ENCODE results near the gene CERS1.

The CERS1 gene

DNA sequence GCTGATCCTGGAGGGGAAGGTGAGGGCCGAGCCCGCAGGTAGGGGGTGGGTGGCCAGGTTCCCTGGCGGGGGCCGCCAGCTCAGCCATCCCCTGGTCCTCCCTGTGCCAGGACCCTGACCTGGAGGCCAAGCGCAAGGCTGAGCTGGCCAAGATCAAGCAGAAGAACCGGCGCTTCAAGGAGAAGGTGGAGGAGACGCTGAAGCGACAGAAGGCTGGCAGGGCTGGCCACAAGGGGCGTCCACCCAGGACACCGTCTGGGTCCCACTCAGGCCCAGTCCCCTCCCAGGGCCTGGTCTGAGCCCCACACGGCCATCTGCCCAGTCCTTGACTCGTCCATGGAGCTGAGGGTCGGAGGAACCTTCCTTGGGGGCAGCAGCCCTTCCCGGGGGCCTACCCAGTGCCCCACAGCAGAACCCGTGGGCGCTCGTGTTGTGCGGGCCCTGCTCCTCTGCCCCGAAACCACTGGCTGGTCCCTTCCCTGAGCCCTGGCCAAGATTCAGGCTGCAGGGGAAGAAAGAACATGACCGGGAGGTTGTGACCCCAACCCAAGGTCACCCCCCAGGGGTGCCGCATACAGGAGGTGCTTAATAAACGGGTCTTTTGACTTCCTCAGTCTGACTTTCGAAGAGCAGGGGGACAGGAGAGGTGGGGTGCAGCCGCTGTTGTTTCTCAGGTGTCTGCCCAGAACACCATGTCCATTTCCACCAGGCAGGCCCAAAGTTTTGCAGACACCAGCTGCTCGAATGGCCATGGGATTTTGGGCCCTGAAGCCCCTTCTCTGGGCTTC lies 32.3 kb upstream of the CERS1 start:
- FAIRE-seq (no peak), DNase-seq (ENCODE audit: insufficient read length, low spot score) (no peak)
- TF ChIP-seq, protein P1, sequence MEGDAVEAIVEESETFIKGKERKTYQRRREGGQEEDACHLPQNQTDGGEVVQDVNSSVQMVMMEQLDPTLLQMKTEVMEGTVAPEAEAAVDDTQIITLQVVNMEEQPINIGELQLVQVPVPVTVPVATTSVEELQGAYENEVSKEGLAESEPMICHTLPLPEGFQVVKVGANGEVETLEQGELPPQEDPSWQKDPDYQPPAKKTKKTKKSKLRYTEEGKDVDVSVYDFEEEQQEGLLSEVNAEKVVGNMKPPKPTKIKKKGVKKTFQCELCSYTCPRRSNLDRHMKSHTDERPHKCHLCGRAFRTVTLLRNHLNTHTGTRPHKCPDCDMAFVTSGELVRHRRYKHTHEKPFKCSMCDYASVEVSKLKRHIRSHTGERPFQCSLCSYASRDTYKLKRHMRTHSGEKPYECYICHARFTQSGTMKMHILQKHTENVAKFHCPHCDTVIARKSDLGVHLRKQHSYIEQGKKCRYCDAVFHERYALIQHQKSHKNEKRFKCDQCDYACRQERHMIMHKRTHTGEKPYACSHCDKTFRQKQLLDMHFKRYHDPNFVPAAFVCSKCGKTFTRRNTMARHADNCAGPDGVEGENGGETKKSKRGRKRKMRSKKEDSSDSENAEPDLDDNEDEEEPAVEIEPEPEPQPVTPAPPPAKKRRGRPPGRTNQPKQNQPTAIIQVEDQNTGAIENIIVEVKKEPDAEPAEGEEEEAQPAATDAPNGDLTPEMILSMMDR (IDR thresholded peaks at IDR 0.05; ENCODE audit: insufficient read depth, missing control alignments) = no peak

DNA sequence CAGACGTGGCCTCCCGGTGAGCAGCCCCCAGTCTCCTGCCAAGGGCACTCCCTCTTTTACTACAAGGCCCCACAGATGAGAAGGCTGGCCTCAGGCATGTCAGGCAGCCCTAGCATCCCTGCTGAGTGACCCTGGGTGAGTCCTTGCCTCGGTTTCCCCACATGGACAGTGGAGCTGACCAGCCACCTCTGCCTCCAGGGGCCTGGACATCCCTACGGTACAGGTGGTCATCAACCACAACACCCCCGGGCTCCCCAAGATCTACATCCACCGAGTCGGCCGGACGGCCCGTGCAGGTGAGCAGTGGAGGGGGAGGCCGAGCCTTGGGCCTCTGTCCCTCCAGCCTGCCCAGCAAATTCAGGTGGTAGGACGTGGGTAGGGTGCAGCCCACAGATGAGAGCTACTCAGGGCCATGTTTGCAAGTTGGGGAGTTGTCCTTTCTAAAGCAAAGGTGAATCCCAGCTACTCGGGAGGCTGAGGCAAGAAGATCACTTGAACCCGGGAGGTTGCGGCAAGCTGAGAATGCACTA lies 28.8 kb upstream of the CERS1 start:
- FAIRE-seq = no peak
- TF ChIP-seq, protein P1 (IDR thresholded peaks at IDR 0.05; ENCODE audit: insufficient read depth, missing control alignments) = no peak
- DNase-seq (ENCODE audit: insufficient read length, low spot score) = no peak

DNA sequence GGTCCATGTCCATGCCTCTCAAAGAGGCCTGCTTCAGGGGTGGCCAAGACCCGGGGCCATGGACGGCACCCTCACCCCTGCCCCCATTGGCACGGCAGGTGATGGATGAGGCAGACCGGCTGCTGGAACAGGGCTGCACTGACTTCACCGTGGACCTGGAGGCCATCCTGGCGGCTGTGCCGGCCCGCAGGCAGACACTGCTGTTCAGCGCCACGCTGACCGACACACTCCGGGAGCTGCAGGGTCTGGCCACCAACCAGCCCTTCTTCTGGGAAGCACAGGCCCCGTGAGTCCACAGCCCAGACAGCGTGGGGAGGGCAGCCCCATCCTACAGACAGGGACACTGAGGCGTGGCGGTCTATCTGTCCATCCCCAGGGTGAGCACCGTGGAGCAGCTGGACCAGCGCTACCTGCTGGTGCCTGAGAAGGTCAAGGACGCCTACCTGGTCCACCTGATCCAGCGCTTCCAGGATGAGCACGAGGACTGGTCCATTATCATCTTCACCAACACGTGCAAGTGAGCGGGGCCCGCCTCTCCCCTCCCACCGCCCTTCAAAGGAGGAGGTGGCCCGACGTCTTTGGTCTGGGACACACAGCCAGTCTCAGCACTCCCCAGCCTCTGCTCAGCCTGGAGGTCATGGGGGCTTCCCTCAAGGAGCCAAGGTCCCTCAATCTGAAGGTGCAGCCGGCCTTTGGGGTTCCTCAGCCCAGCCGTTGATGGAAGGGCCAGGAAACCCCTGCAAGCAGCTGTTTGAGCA lies 26.4 kb upstream of the CERS1 start:
- no peak for DNase-seq (ENCODE audit: insufficient read length, low spot score)
- FAIRE-seq = no peak
- TF ChIP-seq, protein P1 (IDR thresholded peaks at IDR 0.05; ENCODE audit: insufficient read depth, missing control alignments) = no peak

DNA sequence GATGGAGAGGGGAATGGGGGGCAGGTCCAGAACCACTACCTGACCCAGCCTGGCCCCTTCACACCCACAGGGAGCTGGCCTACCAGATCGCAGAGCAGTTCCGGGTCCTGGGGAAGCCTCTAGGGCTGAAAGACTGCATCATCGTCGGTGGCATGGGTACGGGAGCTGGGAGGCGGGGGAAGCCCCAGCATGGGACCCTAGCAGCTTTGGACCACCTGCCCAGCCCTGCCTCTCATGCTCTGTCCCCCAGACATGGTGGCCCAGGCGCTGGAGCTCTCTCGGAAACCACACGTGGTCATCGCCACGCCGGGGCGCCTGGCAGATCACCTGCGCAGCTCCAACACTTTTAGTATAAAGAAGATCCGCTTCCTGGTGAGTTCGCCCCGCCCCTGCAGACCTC lies 25.6 kb upstream of the CERS1 start:
- DNase-seq (ENCODE audit: insufficient read length, low spot score) (no peak), FAIRE-seq (no peak)
- TF ChIP-seq, protein P1 (IDR thresholded peaks at IDR 0.05; ENCODE audit: insufficient read depth, missing control alignments) = no peak

DNA sequence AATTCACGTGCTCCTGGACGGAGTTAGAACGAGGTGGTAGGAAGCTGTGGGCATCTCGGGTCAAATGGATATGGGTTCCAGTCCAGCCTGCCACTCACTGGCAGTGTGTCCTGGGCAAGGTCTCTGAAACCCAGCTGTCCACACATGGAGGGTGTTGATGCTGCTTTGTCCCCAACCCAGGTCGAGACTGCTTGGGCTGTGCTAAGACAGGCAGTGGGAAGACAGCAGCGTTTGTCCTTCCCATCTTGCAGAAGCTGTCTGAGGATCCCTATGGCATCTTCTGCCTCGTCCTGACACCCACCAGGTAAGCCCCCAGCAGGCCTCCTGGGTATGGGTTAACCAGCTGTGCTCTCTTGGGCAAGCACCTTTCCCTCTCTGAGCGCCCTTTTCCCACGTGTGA lies 24.4 kb upstream of the CERS1 start:
- TF ChIP-seq, protein P1 (IDR thresholded peaks at IDR 0.05; ENCODE audit: insufficient read depth, missing control alignments) = no peak
- FAIRE-seq (no peak), DNase-seq (ENCODE audit: insufficient read length, low spot score) (no peak)

DNA sequence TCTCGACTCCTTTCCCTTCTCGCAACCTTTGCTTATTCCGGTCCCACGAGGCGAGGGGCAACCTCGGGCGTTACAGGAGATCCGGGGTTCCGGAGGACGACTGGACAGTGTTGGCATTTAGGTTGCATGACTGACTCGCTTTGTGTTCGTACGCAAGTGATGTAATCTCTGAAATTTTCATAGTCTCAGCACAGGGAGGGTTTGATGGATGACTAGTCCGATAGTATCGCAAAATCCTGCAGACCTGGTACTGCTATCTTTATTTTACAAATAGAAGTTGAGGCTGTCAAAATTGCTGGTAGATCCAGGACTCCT lies 23.9 kb upstream of the CERS1 start:
- no peak for DNase-seq (ENCODE audit: insufficient read length, low spot score)
- FAIRE-seq = no peak
- TF ChIP-seq, protein P1 (IDR thresholded peaks at IDR 0.05; ENCODE audit: insufficient read depth, missing control alignments) = no peak
